GM12874 (cell line): ENCODE data around the gene DACH1.

Experiments used
- CTCF ChIP-seq: IDR thresholded peaks from 2 replicates; pipeline ENCODE4 v1.5.1; 2011; ENCODE audit warnings: low read depth, mild to moderate bottlenecking, control low read depth, low read length, moderate library complexity; ENCODE audit not compliant: insufficient read depth

The DACH1 gene

DNA sequence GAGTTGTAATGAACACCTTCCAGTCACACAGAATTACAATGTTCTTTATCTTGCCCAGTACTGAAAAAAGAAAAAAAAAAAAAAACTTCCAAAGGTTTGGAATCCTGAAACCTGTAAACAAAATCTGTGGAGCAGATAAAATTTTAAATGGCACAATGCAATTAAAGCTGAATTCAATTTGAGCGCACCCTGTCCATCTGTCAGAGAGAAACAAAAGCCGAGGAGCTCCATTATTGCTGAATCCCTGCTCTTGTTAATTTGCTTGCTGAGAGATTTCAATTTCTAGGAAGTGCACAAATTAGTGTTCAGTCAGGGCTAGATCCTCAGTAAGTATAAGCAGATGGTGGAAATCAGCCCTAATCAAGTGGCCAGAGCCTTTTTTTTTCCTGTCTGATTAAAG, 65.2 kb downstream of the DACH1 start:
- TF ChIP-seq CTCF = no peak

DNA sequence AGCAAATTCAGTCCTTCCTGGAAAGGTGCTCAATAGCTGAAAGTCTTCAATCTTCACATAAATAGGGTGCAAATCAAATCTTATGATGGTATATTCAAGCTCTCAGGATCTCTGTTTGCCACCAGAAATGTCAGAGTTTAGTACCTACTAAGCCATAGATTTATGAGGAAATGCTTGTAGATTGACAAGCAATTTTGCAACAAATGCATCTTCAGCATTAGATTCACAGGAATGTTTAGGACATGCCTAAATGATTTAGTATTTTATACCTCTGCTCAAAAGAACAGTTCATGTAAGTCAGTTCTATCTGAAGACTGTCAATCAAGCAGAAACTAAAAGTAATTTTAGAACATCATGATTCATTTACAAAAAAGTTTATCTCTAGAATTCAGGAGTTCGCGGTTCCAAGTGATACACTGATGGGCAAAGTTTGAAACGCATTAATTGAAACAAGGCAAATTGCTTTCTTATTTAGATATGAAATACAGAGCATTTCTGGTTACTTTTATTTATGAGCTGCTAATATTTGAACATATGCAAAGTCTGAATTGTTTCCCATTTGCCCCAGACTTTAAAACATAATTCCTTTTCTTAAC, 65.7 kb downstream of the DACH1 start:
- TF ChIP-seq CTCF = no peak

DNA sequence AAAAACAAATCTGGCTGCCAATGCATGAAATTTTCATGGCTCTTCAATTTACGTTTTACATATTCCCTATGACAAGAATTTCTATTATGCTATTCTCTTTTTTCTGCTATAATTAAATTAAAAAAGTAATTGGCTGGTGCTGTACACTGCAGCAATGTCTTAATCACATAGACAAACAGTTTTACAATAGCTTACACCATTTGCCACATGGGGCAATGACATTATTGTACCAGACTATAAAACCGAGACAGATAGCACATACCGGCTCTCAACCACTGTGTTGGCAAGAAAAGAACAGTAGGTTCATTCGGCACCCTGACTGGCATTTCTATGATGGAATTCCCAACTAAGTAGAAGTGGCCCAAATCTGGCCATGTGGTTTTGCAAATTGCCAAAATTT, 67.7 kb downstream of the DACH1 start:
- no peak for TF ChIP-seq CTCF

- TF ChIP-seq CTCF = no peak
Measured at GRCh38 chr13:71798707-71799106, 68.3 kb downstream of the DACH1 start.

GRCh38 chr13:71797517-71797916, 69.5 kb downstream of the DACH1 start:
- TF ChIP-seq CTCF = no peak

- TF ChIP-seq CTCF = no peak
Measured at GRCh38 chr13:71789693-71790329, 77.2 kb downstream of the DACH1 start.

DNA sequence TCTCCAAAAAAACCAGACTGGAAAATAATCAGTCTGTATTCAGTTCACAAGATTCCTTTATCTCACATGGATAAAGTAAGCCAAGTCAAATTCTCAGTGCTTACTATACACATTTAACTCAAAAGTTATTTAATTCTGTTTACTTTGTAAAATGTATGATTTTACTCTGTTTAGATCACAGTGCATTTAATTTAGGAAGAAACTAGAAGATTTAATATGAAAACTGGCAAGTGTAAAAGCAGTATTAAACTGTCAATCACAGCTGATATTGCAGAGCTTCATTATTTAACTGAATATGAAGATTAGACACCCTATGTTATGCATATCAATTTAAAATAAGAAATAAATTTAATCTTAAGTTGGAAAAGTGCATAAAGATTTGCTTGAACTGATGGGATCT, 78.0 kb downstream of the DACH1 start:
- TF ChIP-seq CTCF = no peak
